Sigmoid colon (tissue), 4 donors: ENCODE measurements around the gene PRKAR2A.

ENCODE experiments used
- CTCF ChIP-seq, 4 experiments: fragments of 450-650 bp in 3 of 4; fragments of 200-600 bp in 1 of 4; IDR thresholded peaks; one replicate each; pipeline ENCODE4 v1.5.1; 2016 to 2019; ENCODE audit warnings: antibody characterized with exemption in 4 of 4, mild to moderate bottlenecking in 3 of 4, moderate library complexity in 2 of 4
- POLR2AphosphoS5 ChIP-seq, 4 donors: sonication (generic); formaldehyde crosslinking; IDR thresholded peaks; one replicate each; pipeline ENCODE4 v1.6.1; 2017; ENCODE audit warnings: antibody characterized with exemption in 4 of 4

- TF ChIP-seq CTCF (IDR thresholded peaks at IDR 0.05), result no peak
- TF ChIP-seq POLR2AphosphoS5 (IDR thresholded peaks at IDR 0.05), result no peak
Measured at GRCh38 chr3:48747706-48748105, 100.0 kb downstream of the PRKAR2A start.
